Measurements from ENCODE around the gene CPXM2.

DNA sequence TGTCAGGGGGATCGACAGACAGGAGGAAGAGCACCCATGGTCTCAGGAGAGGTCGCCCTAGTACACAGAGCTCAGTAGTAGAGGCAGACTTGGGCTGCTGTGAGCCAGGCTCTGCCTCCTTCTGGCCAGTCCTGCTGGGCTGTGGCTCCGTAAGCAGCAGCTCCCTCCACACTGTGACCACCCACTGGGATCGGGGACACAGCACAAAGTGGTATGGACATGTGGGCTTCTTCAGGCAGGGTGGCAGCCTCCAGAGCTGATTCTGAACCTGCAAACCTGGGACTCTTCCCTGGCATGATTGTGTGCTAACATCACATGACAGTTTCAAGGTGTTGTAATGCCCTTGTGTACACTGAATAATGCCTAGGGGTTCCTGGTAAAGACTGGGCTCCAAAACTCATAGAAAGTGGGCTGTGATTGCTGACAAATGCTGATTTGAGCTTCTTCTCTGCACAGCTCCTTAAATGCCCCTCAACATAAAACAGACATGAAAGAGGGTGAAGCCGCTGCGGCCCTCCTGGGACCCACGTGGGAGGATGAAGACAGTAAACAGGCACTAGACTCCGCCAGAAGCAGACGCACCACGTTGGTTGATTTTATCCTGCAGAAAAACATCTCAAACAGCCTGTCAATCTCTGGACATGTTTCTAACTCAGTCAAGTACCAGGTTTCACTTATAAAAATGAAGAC lies 148.7 kb downstream of the CPXM2 start:
- TF ChIP-seq, protein P1, sequence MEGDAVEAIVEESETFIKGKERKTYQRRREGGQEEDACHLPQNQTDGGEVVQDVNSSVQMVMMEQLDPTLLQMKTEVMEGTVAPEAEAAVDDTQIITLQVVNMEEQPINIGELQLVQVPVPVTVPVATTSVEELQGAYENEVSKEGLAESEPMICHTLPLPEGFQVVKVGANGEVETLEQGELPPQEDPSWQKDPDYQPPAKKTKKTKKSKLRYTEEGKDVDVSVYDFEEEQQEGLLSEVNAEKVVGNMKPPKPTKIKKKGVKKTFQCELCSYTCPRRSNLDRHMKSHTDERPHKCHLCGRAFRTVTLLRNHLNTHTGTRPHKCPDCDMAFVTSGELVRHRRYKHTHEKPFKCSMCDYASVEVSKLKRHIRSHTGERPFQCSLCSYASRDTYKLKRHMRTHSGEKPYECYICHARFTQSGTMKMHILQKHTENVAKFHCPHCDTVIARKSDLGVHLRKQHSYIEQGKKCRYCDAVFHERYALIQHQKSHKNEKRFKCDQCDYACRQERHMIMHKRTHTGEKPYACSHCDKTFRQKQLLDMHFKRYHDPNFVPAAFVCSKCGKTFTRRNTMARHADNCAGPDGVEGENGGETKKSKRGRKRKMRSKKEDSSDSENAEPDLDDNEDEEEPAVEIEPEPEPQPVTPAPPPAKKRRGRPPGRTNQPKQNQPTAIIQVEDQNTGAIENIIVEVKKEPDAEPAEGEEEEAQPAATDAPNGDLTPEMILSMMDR (IDR thresholded peaks at IDR 0.05; ENCODE audit: poor library complexity): no peak
- no peak for TF ChIP-seq EZH2phosphoT487 (IDR thresholded peaks at IDR 0.05; ENCODE audit: low read depth, severe bottlenecking, unreplicated experiment)
